Measurements from ENCODE around the gene CNEP1R1. TPM values are rescaled to one million over a fixed set of nuclear protein-coding genes. Genes with fewer than 3 reads are reported as not detected.

CNEP1R1 gene
- total and polyA plus RNA-seq, 2 of the 8 experiments (the other 6 are each of a cell fraction or from before 2014, with no cell fraction given), result 10.6 to 13.6 TPM

DNA sequence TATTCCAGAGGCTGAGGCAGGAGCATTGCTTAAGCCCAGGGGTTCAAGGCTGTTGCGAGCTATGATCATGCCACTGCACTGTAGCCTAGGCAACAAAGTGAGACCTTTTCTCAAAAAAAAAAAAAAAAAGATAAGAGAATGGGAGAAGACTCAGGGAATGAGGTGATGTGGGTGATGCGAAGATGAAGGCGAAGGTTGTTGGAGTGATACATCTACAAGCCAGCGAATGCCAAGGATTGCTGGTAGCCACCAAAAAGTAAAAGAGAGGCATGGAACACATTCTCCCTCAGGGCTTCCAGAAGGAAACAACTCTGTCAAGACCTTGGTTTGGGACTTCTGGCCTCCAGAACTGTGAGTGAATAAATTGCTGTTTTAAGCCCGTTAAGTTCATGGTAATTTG, 26.0 kb upstream of the CNEP1R1 start:
- no peaks in the 10 kb centered on the region for H4K20me1 ChIP-seq (replicated peaks in 1 of 2; ENCODE audit: control insufficient read depth in 1 of 2, insufficient read depth in 2 of 2, low read length in 2 of 2)
- H3K4me3 ChIP-seq (ENCODE audit: extremely low read depth in 1 of 4, insufficient read depth in 2 of 4, low read depth in 3 of 4, low read length in 4 of 4), result no peak overlapping the region
- WGBS, 2 experiments (ENCODE audit: extremely low coverage in 1 of 2, insufficient coverage in 1 of 2, insufficient read length in 1 of 2, insufficient replicate concordance in 2 of 2, low coverage in 1 of 2, low lambda C conversion rate in 2 of 2, missing lambda C conversion rate in 1 of 2), result 90% methylated on average over 5 of the region's 5 CpGs; no CpG with 5 or more reads in 1 of the 2 experiments
- H3K79me2 ChIP-seq (ENCODE audit: control insufficient read depth in 1 of 2, insufficient read depth in 2 of 2, low read length in 2 of 2), result no peaks in the 10 kb centered on the region
- no peak overlapping the region for H3K14ac ChIP-seq (ENCODE audit: insufficient read length)
- ChIA-PET CTCF (ENCODE audit: partially characterized antibody) (interaction anchor here (1.0 kb wide), 1 partner anchor 9 kb away, joined by 4 read pairs; no protein-coding TSS in a partner anchor), POLR2A (ENCODE audit: partially characterized antibody) (no interaction called here)
- H3K27ac ChIP-seq (ENCODE audit: low read depth, low read length), result no peak overlapping the region
- H2AFZ ChIP-seq (ENCODE audit: low read length), result no peak overlapping the region
- H2BK20ac ChIP-seq (ENCODE audit: low read length), result no peak overlapping the region
- no peak overlapping the region for H3K56ac ChIP-seq (replicated peaks; ENCODE audit: insufficient read length, low read depth, low read length)
- no peak overlapping the region for H3K9ac ChIP-seq (replicated peaks in 1 of 4; ENCODE audit: extremely low read depth in 1 of 4, low read depth in 3 of 4, low read length in 3 of 4)
- no peak for DNase-seq (ENCODE audit: low read depth in 1 of 2, low spot score in 2 of 2)
- H2BK15ac ChIP-seq (ENCODE audit: low read length), result no peak overlapping the region
- H3K4me1 ChIP-seq (replicated peaks in 1 of 4; ENCODE audit: control insufficient read depth in 3 of 4, insufficient read depth in 4 of 4, low read length in 3 of 4), result no peaks in the 10 kb centered on the region
- H2BK5ac ChIP-seq (ENCODE audit: low read depth, low read length), result no peak overlapping the region
- no peak overlapping the region for H3K4me2 ChIP-seq (ENCODE audit: insufficient read depth in 1 of 2, low read depth in 2 of 2, low read length in 2 of 2)
- no peaks in the 10 kb centered on the region for H3K79me1 ChIP-seq (ENCODE audit: low read depth, low read length)
- no peak overlapping the region for H3K23ac ChIP-seq (ENCODE audit: insufficient read length)
- no peak overlapping the region for H4K8ac ChIP-seq (ENCODE audit: extremely low read depth, insufficient read depth, low read length)
- no peak overlapping the region for H4K5ac ChIP-seq (ENCODE audit: insufficient read length, low read depth, low read length)
- FAIRE-seq, result no peak
- H3K23me2 ChIP-seq (ENCODE audit: low read depth, low read length), result no peaks in the 10 kb centered on the region
- no peaks in the 10 kb centered on the region for H3K9me3 ChIP-seq (ENCODE audit: insufficient read depth in 2 of 2, low read depth in 1 of 2, low read length in 1 of 2)
- no peak overlapping the region for H3K18ac ChIP-seq (ENCODE audit: extremely low read depth, low read length)
- no peak for TF ChIP-seq CHD2 (IDR thresholded peaks at IDR 0.05; ENCODE audit: low read length)
- no peak for TF ChIP-seq KDM4A (IDR thresholded peaks at IDR 0.05; ENCODE audit: low read depth, low read length, severe bottlenecking)
- no peak for TF ChIP-seq NANOG (IDR thresholded peaks at IDR 0.05; ENCODE audit: insufficient read depth, low read depth, low read length, poor library complexity, severe bottlenecking)
- H3K36me3 ChIP-seq (ENCODE audit: control insufficient read depth in 2 of 4, insufficient read depth in 4 of 4, low read length in 3 of 4), result no peaks in the 10 kb centered on the region
- H3K27me3 ChIP-seq (replicated peaks in 1 of 4; ENCODE audit: control insufficient read depth in 3 of 4, extremely low read depth in 1 of 4, insufficient read depth in 3 of 4, low read length in 3 of 4), result no peaks in the 10 kb centered on the region
- no peak overlapping the region for H4K91ac ChIP-seq (replicated peaks; ENCODE audit: insufficient read length, low read length)
- H3K4ac ChIP-seq (replicated peaks; ENCODE audit: insufficient read length, low read depth, low read length), result no peak overlapping the region
- no peak overlapping the region for H2BK120ac ChIP-seq (replicated peaks; ENCODE audit: low read depth, low read length)
- no peak overlapping the region for H2AK5ac ChIP-seq (ENCODE audit: low read depth, low read length)
- H2BK12ac ChIP-seq (ENCODE audit: low read depth, low read length), result no peak overlapping the region
